IPS DF 4.7 (cell line): Measurements from ENCODE around the gene OR1N2.
A peak's percentile ranks its signal among the peaks of the same experiment; 100 is the strongest.
"Not testable (repeated sequence)": the region's sequence is repeated elsewhere in the genome, so short reads cannot be mapped to it uniquely, and the experiment has no call there.

Experiments used
- DNase-seq: peaks from one replicate; pipeline ENCODE4 v3.0.0-alpha.2; 2013; ENCODE audit warnings: low spot score; ENCODE audit errors: extremely low read depth

Gene OR1N2

DNA sequence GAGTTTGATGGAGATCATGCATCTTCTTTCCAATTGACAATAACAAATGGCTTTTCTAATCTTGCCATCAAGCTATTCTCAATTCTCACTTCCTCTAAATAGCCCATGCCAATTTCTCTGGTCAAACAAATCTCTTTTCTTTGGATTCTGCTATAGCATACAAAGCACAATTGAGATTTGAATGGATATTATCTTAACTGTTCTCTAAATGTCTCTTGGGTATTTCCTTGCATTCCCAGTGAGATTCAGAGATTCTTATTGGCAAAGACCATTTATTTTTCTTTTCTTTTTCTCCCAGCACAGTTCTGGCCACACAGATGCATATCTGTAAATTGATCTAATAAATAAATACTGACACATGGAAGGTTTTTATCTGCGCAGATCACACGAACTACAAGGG lies at the start of gene OR1N2:
TSS of gene OR1N2 (plus strand) at position 301 of the 400 bp plus-strand sequence. CDS start 100 bp downstream, outside the sequence.
- no peak for DNase-seq

GRCh38 chr9:122506964-122507363 lies 45.9 kb upstream of the OR1N2 start:
- DNase-seq: no peak

DNA sequence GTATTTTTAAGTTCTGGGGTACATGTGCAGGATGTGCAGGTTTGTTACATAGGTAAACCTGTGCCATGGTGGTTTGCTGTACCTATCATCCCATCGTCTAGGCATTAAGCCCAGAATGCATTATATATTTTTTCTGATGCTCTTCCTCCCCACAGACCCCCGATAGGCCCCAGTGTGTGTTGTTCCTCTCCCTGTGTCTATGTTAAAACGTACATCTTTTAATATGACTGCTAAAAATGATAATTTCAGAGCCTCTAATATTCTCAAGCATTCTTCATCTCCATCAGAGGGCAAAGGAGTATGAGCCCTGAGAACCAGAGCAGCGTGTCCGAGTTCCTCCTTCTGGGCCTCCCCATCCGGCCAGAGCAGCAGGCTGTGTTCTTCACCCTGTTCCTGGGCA lies 42.4 kb upstream of the OR1N2 start, which contains the start of gene OR1J2:
TSS of gene OR1J2 (plus strand) at position 301 of the 400 bp plus-strand sequence. CDS start at position 301, 0 bp downstream.
- no peak for DNase-seq

- no peak for DNase-seq
These were observed 34.7 kb upstream of the OR1N2 start for GRCh38 chr9:122518226-122518625.

DNA sequence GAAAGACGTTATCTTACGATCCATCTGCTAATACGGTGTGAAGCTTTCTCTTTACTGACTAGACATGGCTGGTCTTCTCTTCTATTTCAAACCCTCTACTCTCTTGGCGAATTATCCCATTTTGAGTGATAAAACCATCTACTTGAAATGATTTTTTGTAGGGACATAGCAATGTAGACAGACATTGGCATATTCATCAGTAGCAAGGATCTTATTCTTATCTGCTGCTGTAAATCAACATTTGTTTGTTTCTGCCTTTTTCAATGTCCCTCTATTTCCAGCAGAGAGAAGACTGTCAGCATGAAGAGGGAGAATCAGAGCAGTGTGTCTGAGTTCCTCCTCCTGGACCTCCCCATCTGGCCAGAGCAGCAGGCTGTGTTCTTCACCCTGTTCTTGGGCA lies 34.1 kb upstream of the OR1N2 start, which contains the start of gene OR1J4:
TSS of gene OR1J4 (plus strand) at position 301 of the 400 bp plus-strand sequence. CDS start at position 301, 0 bp downstream.
- DNase-seq: no peak

DNA sequence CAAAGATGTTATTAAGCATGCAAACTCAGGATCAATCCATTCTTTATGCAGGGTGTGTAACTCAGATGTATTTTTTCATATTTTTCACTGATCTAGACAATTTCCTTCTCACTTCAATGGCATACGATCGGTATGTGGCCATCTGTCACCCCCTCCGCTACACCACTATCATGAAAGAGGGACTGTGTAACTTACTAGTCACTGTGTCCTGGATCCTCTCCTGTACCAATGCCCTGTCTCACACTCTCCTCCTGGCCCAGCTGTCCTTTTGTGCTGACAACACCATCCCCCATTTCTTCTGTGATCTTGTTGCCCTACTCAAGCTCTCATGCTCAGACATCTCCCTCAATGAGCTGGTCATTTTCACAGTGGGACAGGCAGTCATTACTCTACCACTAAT lies 33.5 kb upstream of the OR1N2 start:
- no peak for DNase-seq

DNA sequence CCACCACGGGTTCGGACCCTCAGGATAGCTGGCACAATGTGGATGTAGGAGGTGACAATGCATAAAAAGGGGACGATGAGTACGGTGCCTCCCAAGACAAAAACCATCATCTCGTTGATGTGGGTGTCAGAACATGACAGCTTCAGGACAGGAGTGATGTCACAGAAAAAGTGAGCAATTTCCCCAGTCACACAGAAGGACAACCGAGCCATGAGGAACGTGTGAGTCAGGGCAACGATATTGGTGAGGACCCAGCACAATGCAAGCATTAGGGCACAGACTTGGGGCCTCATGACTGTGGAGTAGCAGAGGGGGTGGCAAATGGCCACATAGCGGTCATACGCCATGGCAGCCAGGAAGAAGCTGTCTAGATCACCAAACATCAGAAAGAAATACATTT lies 26.3 kb upstream of the OR1N2 start:
- DNase-seq: no peak

DNA sequence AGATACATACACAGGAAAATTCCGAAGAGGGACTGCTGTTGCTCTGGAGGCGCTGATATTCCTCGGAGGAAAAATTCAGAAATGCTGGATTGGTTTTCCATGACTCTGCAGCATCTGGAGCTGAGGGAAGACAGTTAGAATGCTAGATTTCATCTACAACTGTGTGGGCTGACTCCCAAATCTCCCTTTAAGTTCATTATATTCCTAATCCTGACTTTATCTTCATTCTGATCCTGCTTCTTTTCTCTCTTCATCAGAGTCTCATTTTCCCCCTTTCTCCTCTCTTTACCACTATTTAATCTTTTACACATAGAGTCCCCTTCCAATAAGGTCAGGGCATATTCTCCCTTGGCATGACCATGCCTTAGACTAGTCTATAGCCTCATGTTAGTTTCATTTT lies 25.7 kb upstream of the OR1N2 start, which contains the start of gene OR1N1:
TSS of gene OR1N1 (minus strand) at position 101 of the 400 bp plus-strand sequence. CDS start at position 101, 0 bp downstream.
- no peak for DNase-seq

- DNase-seq: not testable (repeated sequence)
These were observed 21.8 kb upstream of the OR1N2 start for GRCh38 chr9:122531157-122531556.

GRCh38 chr9:122536134-122536533 lies 16.8 kb upstream of the OR1N2 start:
- DNase-seq: no peak

GRCh38 chr9:122537066-122537465 lies 15.8 kb upstream of the OR1N2 start:
- not testable (repeated sequence) for DNase-seq

- no peak for DNase-seq
These were observed 14.2 kb upstream of the OR1N2 start for GRCh38 chr9:122538757-122539156.

GRCh38 chr9:122546196-122546595 lies 6.7 kb upstream of the OR1N2 start:
- DNase-seq: no peak

- DNase-seq: no peak
These were observed 1.5 kb upstream of the OR1N2 start for GRCh38 chr9:122551371-122551770.

DNA sequence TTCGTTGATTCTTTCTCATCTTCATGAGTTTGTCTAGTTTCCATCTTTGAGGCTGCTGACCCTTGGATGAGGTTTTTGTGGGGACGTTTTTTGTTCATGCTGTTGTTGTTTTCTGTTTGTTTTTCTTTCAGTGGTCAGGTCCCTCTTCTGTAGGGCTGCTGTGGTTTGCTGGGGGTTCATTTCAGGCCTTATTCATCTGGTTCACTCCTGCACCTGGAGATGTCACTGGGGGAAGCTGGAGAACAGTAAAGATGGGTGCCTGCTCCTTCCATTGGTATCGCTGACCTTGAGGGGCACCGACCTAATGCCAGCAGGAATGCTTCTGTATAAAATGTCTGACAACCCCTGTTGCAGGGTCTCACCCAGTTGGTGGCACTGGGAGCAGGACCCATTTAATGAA lies 8.5 kb downstream of the OR1N2 start:
- no peak for DNase-seq

DNA sequence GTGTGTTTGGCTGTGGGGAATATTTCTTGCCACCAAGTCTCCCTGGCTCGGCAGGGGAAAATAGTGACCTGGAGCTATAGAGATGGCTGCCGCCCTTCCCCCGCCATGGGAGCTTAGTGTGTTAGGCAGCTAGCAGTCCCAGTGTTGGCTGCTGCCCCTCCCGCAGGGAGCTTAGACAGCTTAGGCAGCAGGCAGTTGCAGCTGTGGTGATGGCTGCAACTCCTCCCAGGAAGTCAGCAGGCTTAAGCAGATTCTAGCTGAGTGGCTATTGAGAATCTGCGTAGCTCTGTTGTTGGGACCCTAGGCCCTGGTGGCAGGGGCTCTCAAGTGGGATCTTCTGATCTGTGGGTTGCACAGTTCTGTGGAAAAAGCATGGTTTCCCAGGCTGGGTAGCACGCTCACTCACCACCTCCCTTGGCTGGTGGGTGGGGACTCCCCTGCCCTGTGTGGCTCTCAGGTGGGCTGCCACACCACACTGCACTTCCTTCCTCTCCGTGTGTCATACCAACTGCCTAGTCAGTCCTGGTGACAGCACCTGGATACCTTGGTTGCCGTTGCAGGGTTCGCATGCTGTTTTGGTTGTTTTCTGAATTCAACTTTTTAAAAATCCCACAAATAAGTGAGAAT lies 9.3 kb downstream of the OR1N2 start:
- peak; percentile 14 for DNase-seq

DNA sequence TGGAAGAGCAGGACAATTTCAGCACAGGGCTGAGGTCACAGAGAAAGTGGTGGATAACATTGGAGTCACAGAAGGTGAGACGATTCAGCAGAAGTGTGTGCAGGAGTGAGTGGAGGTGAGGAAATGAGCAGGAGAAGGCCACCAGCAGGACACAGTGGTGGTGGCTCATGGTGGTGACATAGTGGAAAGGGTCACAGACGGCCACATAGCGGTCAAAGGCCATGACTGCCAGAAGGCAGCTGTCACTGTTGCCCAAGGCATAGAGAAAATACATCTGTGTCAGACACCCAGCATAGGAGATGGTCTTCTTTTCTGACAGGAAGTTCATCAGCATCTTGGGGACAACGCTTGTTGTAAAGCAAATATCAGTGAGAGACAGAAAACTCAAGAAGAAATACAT lies 15.0 kb downstream of the OR1N2 start:
- no peak for DNase-seq

DNA sequence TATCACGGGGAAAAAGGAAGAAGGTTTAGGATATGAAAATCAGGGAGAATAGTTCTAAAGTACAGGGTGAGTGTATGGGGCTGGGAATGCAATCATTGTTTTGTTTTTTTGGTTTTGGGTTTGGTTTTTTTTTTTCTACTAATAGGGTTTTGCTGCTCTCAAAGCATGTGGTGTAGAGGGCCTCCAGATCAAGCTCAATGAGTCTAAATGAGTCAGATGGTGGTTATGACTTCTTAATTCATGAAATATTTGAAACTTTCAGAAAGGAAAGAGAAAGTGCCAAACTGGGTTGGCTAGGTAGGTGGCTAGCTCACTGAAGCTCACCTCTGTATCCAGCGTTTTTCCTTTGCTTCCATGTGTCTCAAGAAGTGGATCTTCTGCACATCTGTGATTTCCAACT lies 19.5 kb downstream of the OR1N2 start:
- DNase-seq: no peak

- DNase-seq: no peak
These were observed 27.0 kb downstream of the OR1N2 start for GRCh38 chr9:122579874-122580273.

- no peak for DNase-seq
These were observed 27.4 kb downstream of the OR1N2 start for GRCh38 chr9:122580360-122580759.

DNA sequence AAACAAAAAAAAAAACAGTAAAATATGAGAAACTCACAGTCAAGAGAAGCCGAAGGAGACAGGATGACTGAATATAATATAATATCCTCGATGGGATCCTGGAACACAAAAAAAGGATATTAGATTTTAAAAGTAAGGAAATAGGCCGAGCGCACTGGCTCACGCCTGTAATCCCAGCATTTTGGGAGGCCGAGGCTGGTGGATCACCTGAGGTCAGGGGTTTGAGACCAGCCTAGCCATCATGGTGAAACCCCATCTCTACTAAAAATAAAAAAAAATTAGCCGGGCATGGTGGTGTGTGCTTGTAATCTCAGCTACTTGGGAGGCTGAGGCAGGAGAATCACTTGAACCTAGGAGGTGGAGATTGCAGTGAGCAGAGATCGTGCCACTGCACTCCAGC lies 30.4 kb downstream of the OR1N2 start, which contains the start of gene OR1L8:
TSS of gene OR1L8 (minus strand) at position 101 of the 400 bp plus-strand sequence. CDS start 14,907 bp downstream, outside the sequence.
- DNase-seq: not testable (repeated sequence)
